GM12878 (cell line): ENCODE results near the gene IDH3B. TPM values are rescaled to one million over a fixed set of nuclear protein-coding genes. Genes with fewer than 3 reads are reported as not detected.

Experiments
- ATAC-seq: fragments of 200-7000 bp; cut with Tn5 transposase; 3 replicates; pipeline ENCODE4 v1.9.1; 2020; ENCODE audit warnings: mild to moderate bottlenecking, moderate library complexity
- Bru-seq: library from RNA; stranded (reverse); fragments of 400-500 nt; gene quantifications from one replicate; lab custom pipeline; 2021; lab: Mats Ljungman, UMichigan
- BruChase-seq, 2 experiments: library from RNA; stranded (reverse); fragments of 400-500 nt; gene quantifications; one replicate each; lab custom pipeline; 2021; lab: Mats Ljungman, UMichigan
- BruUV-seq: library from RNA; stranded (reverse); fragments of 400-500 nt; replicated peaks from 2 replicates; lab custom pipeline; 2021; lab: Mats Ljungman, UMichigan
- CTCF ChIA-PET: fragments of 300-600 bp; sonication (Branson Sonifier 250); formaldehyde crosslinking; extraction: SDS; loops from one replicate; lab custom pipeline; 2021; ENCODE audit warnings: inconsistent platforms; lab: Yijun Ruan, JAX
- POLR2A ChIA-PET: fragments of 350-600 bp; formaldehyde crosslinking; extraction: SDS; loops from one replicate; lab custom pipeline; 2021; ENCODE audit warnings: inconsistent platforms; lab: Charles Lee
- RAD21 ChIA-PET: fragments of 300-600 bp; sonication (Branson Sonifier 250); formaldehyde crosslinking; loops from one replicate; lab custom pipeline; 2023; ENCODE audit warnings: antibody characterized with exemption; ENCODE audit not compliant: unreplicated experiment; lab: Charles Lee
- SMC1A ChIA-PET: fragments of 300-600 bp; sonication (Branson Sonifier 250); formaldehyde crosslinking; loops from one replicate; lab custom pipeline; 2023; ENCODE audit not compliant: unreplicated experiment, uncharacterized antibody; lab: Charles Lee
- DNase-seq: peaks from one replicate; pipeline ENCODE4 v3.0.0-alpha.2; 2011; ENCODE audit warnings: low read depth, low spot score
- FAIRE-seq: peaks from 3 replicates; lab custom pipeline; 2011; peaks lifted over from hg19 to GRCh38; lab: Jason Lieb, UNC
- H2AFZ ChIP-seq: 2 replicates; pipeline ENCODE4 v1.6.0; 2011; ENCODE audit warnings: low read depth, low read length, control low read depth; ENCODE audit not compliant: control insufficient read depth
- H3K27ac ChIP-seq: 2 replicates; pipeline ENCODE4 v1.5.1; 2011; ENCODE audit warnings: control low read depth; ENCODE audit not compliant: control insufficient read depth, insufficient read depth
- H3K27me3 ChIP-seq, 2 experiments: replicated peaks in 1 of 2; 2 replicates each; pipeline versions ENCODE4 v1.6.0 to v1.6.1; 2011; ENCODE audit warnings: low read length in 1 of 2; ENCODE audit not compliant: control insufficient read depth in 2 of 2, insufficient read depth in 2 of 2
- H3K36me3 ChIP-seq, 2 experiments: 2 replicates each; pipeline ENCODE4 v1.5.1; 2011; ENCODE audit warnings: low read length in 1 of 2; ENCODE audit not compliant: control insufficient read depth in 2 of 2, insufficient read depth in 2 of 2
- H3K4me1 ChIP-seq: 2 replicates; pipeline ENCODE4 v1.6.1; 2011; ENCODE audit warnings: mild to moderate bottlenecking, low read length, moderate library complexity, mixed read lengths; ENCODE audit not compliant: control insufficient read depth, insufficient read depth
- H3K4me2 ChIP-seq: 2 replicates; pipeline ENCODE4 v1.6.0; 2011; ENCODE audit warnings: control low read depth; ENCODE audit not compliant: control insufficient read depth, insufficient read depth
- H3K4me3 ChIP-seq: fragments of 200-600 bp; sonication (generic); 2 replicates; pipeline ENCODE4 v1.5.1; 2016
- H3K79me2 ChIP-seq: 2 replicates; pipeline ENCODE4 v1.6.0; 2011; ENCODE audit warnings: low read length; ENCODE audit not compliant: control insufficient read depth, insufficient read depth
- H3K9ac ChIP-seq: 2 replicates; pipeline ENCODE4 v1.8.0; 2011; ENCODE audit warnings: low read length, control low read depth, mixed read lengths; ENCODE audit not compliant: control insufficient read depth, insufficient read depth
- H3K9me3 ChIP-seq: replicated peaks from 3 replicates; pipeline ENCODE4 v1.5.1; 2011; ENCODE audit warnings: mild to moderate bottlenecking, low read length; ENCODE audit not compliant: control insufficient read depth, insufficient read depth
- H4K20me1 ChIP-seq: 2 replicates; pipeline ENCODE4 v1.6.0; 2011; ENCODE audit not compliant: control insufficient read depth, insufficient read depth
- CREB1 ChIP-seq: IDR thresholded peaks from 2 replicates; pipeline ENCODE4 v1.6.1; 2012; ENCODE audit warnings: low read depth, mild to moderate bottlenecking, inconsistent platforms
- DPF2 ChIP-seq: fragments of 450-650 bp; IDR thresholded peaks from 2 replicates; pipeline ENCODE4 v1.6.1; 2017; ENCODE audit warnings: mild to moderate bottlenecking
- HDAC6 ChIP-seq: fragments of 200-600 bp; sonication (generic); IDR thresholded peaks from one replicate; pipeline ENCODE4 v1.8.0; 2017; ENCODE audit warnings: antibody characterized with exemption; ENCODE audit not compliant: unreplicated experiment
- HDGF ChIP-seq: fragments of 450-650 bp; IDR thresholded peaks from 2 replicates; pipeline ENCODE4 v1.6.1; 2016; ENCODE audit warnings: antibody characterized with exemption
- JUND ChIP-seq: IDR thresholded peaks from 2 replicates; pipeline ENCODE4 v1.6.1; 2012; ENCODE audit warnings: low read depth, mild to moderate bottlenecking, low read length, improper control_type of control experiment, moderate library complexity
- MXI1 ChIP-seq: fragments of 150-350 bp; IDR thresholded peaks from 2 replicates; pipeline ENCODE4 v1.6.1; 2011; ENCODE audit warnings: low read depth, mild to moderate bottlenecking, inconsistent platforms, low read length, improper control_type of control experiment
- NR2F1 ChIP-seq: fragments of 450-650 bp; conservative IDR thresholded peaks from 2 replicates; pipeline ENCODE4 v1.6.1; 2017; ENCODE audit warnings: mild to moderate bottlenecking
- SIX5 ChIP-seq: IDR thresholded peaks from 2 replicates; pipeline ENCODE4 v1.6.1; 2011; ENCODE audit warnings: mild to moderate bottlenecking, low read depth, low read length, moderate library complexity; ENCODE audit not compliant: severe bottlenecking
- SMAD1 ChIP-seq: fragments of 450-650 bp; IDR thresholded peaks from 2 replicates; pipeline ENCODE4 v1.6.1; 2018; ENCODE audit warnings: mild to moderate bottlenecking, low read depth; ENCODE audit not compliant: partially characterized antibody
- SP1 ChIP-seq: IDR thresholded peaks from one replicate; pipeline ENCODE4 v1.6.1; 2011; ENCODE audit warnings: low read depth, low read length
- SPI1 ChIP-seq: IDR thresholded peaks from 2 replicates; pipeline ENCODE4 v1.6.1; 2011; ENCODE audit warnings: low read depth, mild to moderate bottlenecking, low read length, moderate library complexity, borderline replicate concordance; ENCODE audit not compliant: insufficient read depth
- SRF ChIP-seq, 2 experiments: IDR thresholded peaks; 2 replicates each; pipeline ENCODE4 v1.6.1; 2011; ENCODE audit warnings: low read depth in 2 of 2, low read length in 2 of 2, mild to moderate bottlenecking in 1 of 2, moderate library complexity in 1 of 2
- STAT3 ChIP-seq: IDR thresholded peaks from 2 replicates; pipeline ENCODE4 v1.6.1; 2011; ENCODE audit warnings: low read depth, low read length, improper control_type of control experiment
- TARDBP ChIP-seq: IDR thresholded peaks from 2 replicates; pipeline ENCODE4 v1.6.1; 2016; ENCODE audit warnings: borderline replicate concordance
- WGBS: methylation state at CpG from one replicate; pipeline ENCODE4 v1.1.6; 2016; ENCODE audit warnings: low lambda C conversion rate; ENCODE audit not compliant: insufficient replicate concordance, insufficient coverage; ENCODE audit errors: missing lambda C conversion rate; 5-methylcytosine and 5-hydroxymethylcytosine counted together
- in situ Hi-C: fragments of 300-500 bp; cut with MboI; formaldehyde crosslinking; loops from 9 replicates; pipeline ENCODE4 v1.14.3; 2018; ENCODE audit warnings: mixed read lengths
- intact Hi-C: fragments of 100-400 bp; cut with micrococcal nuclease; formaldehyde crosslinking; loops from one replicate; pipeline ENCODE4 v1.14.2; 2022; ENCODE audit not compliant: unreplicated experiment
- long read RNA-seq, 2 experiments: library from polyadenylated mRNA; unstranded; transcript quantifications; one replicate each; pipeline ENCODE4 v2.0.0, GENCODE V29; 2019 to 2020
- polyA minus RNA-seq, 3 experiments: library from RNA; depleted of rRNA, polyadenylated mRNA; stranded (reverse); fragments of >200 nt; gene quantifications; 2 replicates each; pipeline ENCODE4 v1.2.3, GENCODE V29; 2011
- polyA plus RNA-seq, 11 experiments: library from polyadenylated mRNA; depleted of rRNA in 4 of 11; unstranded in 6 of 11; stranded (reverse) in 5 of 11; fragments of >200 nt; fragmentation: Nextera tagmentation in 4 of 11; fragmentation: Illumina TruSeq in 1 of 11; extraction: Ambion mirVana in 4 of 11; extraction: Trizol in 1 of 11; gene quantifications; 1 replicate in 1 of 11; 2 replicates in 10 of 11; pipeline versions ENCODE4 v1.2.1 to v1.2.3, GENCODE V29; 2011 to 2016; ENCODE audit warnings: inconsistent platforms in 2 of 11, missing spikeins in 2 of 11, low read depth in 1 of 11
- total RNA-seq, 4 experiments: library from RNA; depleted of rRNA in 3 of 4; stranded (reverse); fragments of >200 nt in 3 of 4; fragmentation: Illumina TruSeq in 1 of 4; extraction: Trizol in 1 of 4; gene quantifications; 2 replicates each; pipeline versions ENCODE4 v1.2.1 to v1.2.3, GENCODE V29; 2013 to 2021
- TF ChIP-seq, protein P1 (sequence below): fragments of 450-650 bp; IDR thresholded peaks from 2 replicates; pipeline ENCODE4 v1.6.1; 2017; ENCODE audit warnings: low read depth, mild to moderate bottlenecking, moderate library complexity
- TF ChIP-seq, protein P2 (sequence below): fragments of 450-650 bp; IDR thresholded peaks from 2 replicates; pipeline ENCODE4 v1.6.1; 2014; ENCODE audit warnings: mild to moderate bottlenecking

IDH3B gene
- 83.2 and 91.2 TPM in 2 replicates for total RNA-seq (2013; cell fraction: nucleolus; rRNA removed)
- total RNA-seq (2014; rRNA removed) = 131 and 136 TPM in 2 replicates
- 84.7 and 90.5 TPM in 2 replicates for total RNA-seq (2014; rRNA removed; fragmentation: Illumina TruSeq; extraction: Trizol)
- 109 and 110 TPM in 2 replicates for total RNA-seq (2021)
- 112 TPM for polyA plus RNA-seq (2011; ENCODE audit: low read depth)
- 145 and 177 TPM in 2 replicates for polyA plus RNA-seq (2011; rRNA removed)
- 211 and 226 TPM in 2 replicates for polyA plus RNA-seq (2011; cell fraction: cytosol; rRNA removed)
- polyA plus RNA-seq (2011; cell fraction: nucleus; rRNA removed) = 484 and 526 TPM in 2 replicates
- polyA plus RNA-seq (2012) = 102 and 111 TPM in 2 replicates
- polyA plus RNA-seq (2014; fragmentation: Illumina TruSeq; extraction: Trizol) = 98.3 and 101 TPM in 2 replicates
- polyA plus RNA-seq (2014; fragmentation: Nextera tagmentation; extraction: Ambion mirVana) = 10 to 100 TPM; 65.3 to 87.1 TPM
- 134 and 144 TPM in 2 replicates for polyA plus RNA-seq (2014; rRNA removed)
- polyA plus RNA-seq (2016; fragmentation: Nextera tagmentation; extraction: Ambion mirVana) = 100 to 1,000 TPM; 149 to 167 TPM
- 159 and 168 TPM in 2 replicates for polyA minus RNA-seq (2011; rRNA and poly(A)+ RNA removed)
- 34.7 and 40.0 TPM in 2 replicates for polyA minus RNA-seq (2011; cell fraction: cytosol; rRNA and poly(A)+ RNA removed)
- 69.9 and 95.9 TPM in 2 replicates for polyA minus RNA-seq (2011; cell fraction: nucleus; rRNA and poly(A)+ RNA removed)
- percentile 87 among the genes with signal in this experiment for Bru-seq, nascent RNA
- percentile 94 among the genes with signal in this experiment for BruChase-seq, experiment 1, labeled RNA remaining after a 6-hour chase
- BruChase-seq, experiment 2, labeled RNA remaining after a 2-hour chase = percentile 88 among the genes with signal in this experiment
- long read RNA-seq, experiment 1, transcript IDH3B-201 (12 exons, 1,545 nt) = major isoform, 58 of 96 reads
- long read RNA-seq, experiment 1, transcript IDH3B-206 (13 exons, 1,279 nt) = minor isoform, 18 of 96 reads
- long read RNA-seq, experiment 1, partial matches to known transcripts = 5 of 96 reads
- long read RNA-seq, experiment 1, other reads (novel, unspliced or antisense) = 13 of 96 reads
- long read RNA-seq, experiment 2, transcript IDH3B-206 (13 exons, 1,279 nt) = minor isoform, 130 of 471 reads
- long read RNA-seq, experiment 2, transcript IDH3B-201 (12 exons, 1,545 nt) = major isoform, 289 of 471 reads
- long read RNA-seq, experiment 2, partial matches to known transcripts = 12 of 471 reads
- long read RNA-seq, experiment 2, other reads (novel, unspliced or antisense) = 35 of 471 reads

DNA sequence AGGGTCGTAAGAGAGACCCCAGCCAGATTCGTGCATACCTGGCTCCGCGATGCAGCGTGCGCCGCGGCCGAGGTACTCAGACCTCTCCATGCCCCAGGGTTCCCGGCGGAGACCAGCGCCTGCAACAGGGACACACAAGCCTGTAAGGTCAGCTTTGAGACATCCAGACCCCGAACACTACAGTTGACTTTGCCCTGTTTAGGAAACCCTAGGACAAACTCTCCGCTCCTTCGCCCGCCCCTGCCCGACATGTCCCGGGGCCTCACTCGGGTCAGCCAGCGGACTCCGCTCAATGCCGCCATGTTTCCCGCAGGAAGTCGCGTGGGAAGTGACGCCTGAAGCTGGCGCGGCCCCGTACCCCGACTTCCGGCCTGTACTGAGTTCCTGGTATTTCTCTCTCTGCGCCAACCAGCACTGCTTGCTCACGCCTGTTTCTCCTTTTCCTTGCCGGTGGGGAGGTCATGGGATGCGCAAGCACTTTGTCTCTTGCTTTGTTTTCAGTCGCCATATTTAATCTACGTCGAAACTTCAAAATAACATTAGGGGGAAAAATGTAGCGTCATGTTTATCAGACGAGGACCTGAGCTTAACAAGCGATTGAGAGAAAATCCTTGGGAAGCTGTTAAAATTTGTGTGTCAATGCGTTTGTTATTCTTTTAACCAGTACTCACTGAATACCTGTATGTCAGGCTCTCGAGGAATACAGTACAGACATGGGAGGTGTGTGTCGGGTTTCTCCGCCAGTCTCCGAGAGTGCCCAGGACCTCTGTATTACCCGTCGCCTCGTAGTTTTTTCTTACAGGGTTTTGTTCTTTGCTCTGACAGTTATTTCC lies at the start of gene IDH3B:
TSS of gene IDH3B (minus strand) at position 330 of the 833 bp plus-strand sequence. CDS start at position 302, 28 bp downstream.
- ChIA-PET SMC1A (interaction anchor here (3.8 kb wide), 1 partner anchor 11 kb away, joined by 25 read pairs; the partner anchor contains the start of gene NOP56), CTCF (interaction anchor here (1.3 to 2.2 kb wide), 2 partner anchors 12 to 142 kb away, joined by 3 to 9 read pairs; partner anchors contain the start of gene NOP56), RAD21 (interaction anchor here (1.4 kb wide), 1 partner anchor 12 kb away, joined by 4 read pairs; the partner anchor contains the start of gene NOP56), POLR2A (interaction anchor here (0.9 to 5.1 kb wide), 2 partner anchors 10 to 209 kb away, joined by 3 to 47 read pairs; partner anchors contain the start of genes NOP56 and PTPRA)
- H3K4me2 ChIP-seq = peak within 1 kb of the TSS; percentile 100
- DNase-seq (no peak), ATAC-seq (peak; percentile 95), FAIRE-seq (peak; percentile 99)
- peak within 1 kb of the TSS; percentile 92 for H3K9ac ChIP-seq
- peak within 1 kb of the TSS; percentile 100 for H3K4me3 ChIP-seq
- H2AFZ ChIP-seq = peak within 1 kb of the TSS; percentile 87
- peaks cover 9% of the 10 kb centered on the region for H3K79me2 ChIP-seq
- intact Hi-C loops (no loop called here), in situ Hi-C loops (no loop called here)
- no peaks in the 10 kb centered on the region for H3K9me3 ChIP-seq
- H3K27me3 ChIP-seq = peaks cover 0 to 2% of the 10 kb centered on the region in 2 experiments; a peak in 1 of 4 replicates
- BruUV-seq = TSS peak; percentile 100
- WGBS = 14% methylated on average over 49 of the region's 49 CpGs
- H3K27ac ChIP-seq = peak within 1 kb of the TSS; percentile 81
- peaks cover 0 to 10% of the 10 kb centered on the region in 2 experiments; a peak in 2 of 4 replicates for H3K36me3 ChIP-seq
- H4K20me1 ChIP-seq = no peaks in the 10 kb centered on the region
- peaks cover 3% of the 10 kb centered on the region; the same call in 1 of the 2 replicates for H3K4me1 ChIP-seq
- TF ChIP-seq, protein P1, sequence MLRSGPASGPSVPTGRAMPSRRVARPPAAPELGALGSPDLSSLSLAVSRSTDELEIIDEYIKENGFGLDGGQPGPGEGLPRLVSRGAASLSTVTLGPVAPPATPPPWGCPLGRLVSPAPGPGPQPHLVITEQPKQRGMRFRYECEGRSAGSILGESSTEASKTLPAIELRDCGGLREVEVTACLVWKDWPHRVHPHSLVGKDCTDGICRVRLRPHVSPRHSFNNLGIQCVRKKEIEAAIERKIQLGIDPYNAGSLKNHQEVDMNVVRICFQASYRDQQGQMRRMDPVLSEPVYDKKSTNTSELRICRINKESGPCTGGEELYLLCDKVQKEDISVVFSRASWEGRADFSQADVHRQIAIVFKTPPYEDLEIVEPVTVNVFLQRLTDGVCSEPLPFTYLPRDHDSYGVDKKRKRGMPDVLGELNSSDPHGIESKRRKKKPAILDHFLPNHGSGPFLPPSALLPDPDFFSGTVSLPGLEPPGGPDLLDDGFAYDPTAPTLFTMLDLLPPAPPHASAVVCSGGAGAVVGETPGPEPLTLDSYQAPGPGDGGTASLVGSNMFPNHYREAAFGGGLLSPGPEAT = peak; percentile 100
- TF ChIP-seq SIX5 (peak; percentile 71), SPI1 (peak; percentile 43; the same call in 1 of the 2 replicates), TARDBP (peak; percentile 89; the same call in 1 of the 2 replicates), CREB1 (peak; percentile 99), SRF (IDR thresholded peaks at IDR 0.05; ENCODE audit: low read depth in 2 of 2, low read length in 2 of 2) (peak; percentile 50 to 95), NR2F1 (peak; percentile 58; the same call in 1 of the 2 replicates), HDGF (no peak), STAT3 (no peak), HDAC6 (no peak), DPF2 (no peak), JUND (no peak), SP1 (peak; percentile 32), MXI1 (peak; percentile 47), SMAD1 (peak; percentile 89)
- TF ChIP-seq, protein P2, sequence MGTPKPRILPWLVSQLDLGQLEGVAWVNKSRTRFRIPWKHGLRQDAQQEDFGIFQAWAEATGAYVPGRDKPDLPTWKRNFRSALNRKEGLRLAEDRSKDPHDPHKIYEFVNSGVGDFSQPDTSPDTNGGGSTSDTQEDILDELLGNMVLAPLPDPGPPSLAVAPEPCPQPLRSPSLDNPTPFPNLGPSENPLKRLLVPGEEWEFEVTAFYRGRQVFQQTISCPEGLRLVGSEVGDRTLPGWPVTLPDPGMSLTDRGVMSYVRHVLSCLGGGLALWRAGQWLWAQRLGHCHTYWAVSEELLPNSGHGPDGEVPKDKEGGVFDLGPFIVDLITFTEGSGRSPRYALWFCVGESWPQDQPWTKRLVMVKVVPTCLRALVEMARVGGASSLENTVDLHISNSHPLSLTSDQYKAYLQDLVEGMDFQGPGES = no peak
